Suprapubic skin (tissue), 4 donors: Measurements from ENCODE around the gene SLC25A13. TPM values are rescaled to one million over a fixed set of nuclear protein-coding genes. Genes with fewer than 3 reads are reported as not detected.
A peak's percentile ranks its signal among the peaks of the same experiment; 100 is the strongest.

Source experiments
- DNase-seq, 2 donors: peaks; one replicate each; pipeline ENCODE4 v3.0.0-alpha.2; 2019; ENCODE audit warnings: low spot score in 2 of 2
- H3K27ac ChIP-seq: fragments of 200-600 bp; sonication (generic); one replicate; pipeline ENCODE4 v1.5.1; 2019
- H3K27me3 ChIP-seq: fragments of 200-600 bp; sonication (generic); one replicate; pipeline ENCODE4 v1.5.1; 2019
- H3K36me3 ChIP-seq: fragments of 200-600 bp; sonication (generic); one replicate; pipeline ENCODE4 v1.5.1; 2019
- H3K4me1 ChIP-seq: fragments of 200-600 bp; sonication (generic); one replicate; pipeline ENCODE4 v1.5.1; 2019
- H3K4me3 ChIP-seq: fragments of 200-600 bp; sonication (generic); one replicate; pipeline ENCODE4 v1.5.1; 2019; ENCODE audit warnings: mild to moderate bottlenecking
- H3K9me3 ChIP-seq: fragments of 200-600 bp; sonication (generic); one replicate; pipeline ENCODE4 v1.5.1; 2019
- CTCF ChIP-seq, 2 donors: fragments of 200-600 bp in 1 of 2; fragments of 450-650 bp in 1 of 2; sonication (generic) in 1 of 2; IDR thresholded peaks; one replicate each; pipeline ENCODE4 v1.5.1; 2016 to 2019; ENCODE audit warnings: antibody characterized with exemption in 2 of 2, mild to moderate bottlenecking in 1 of 2, moderate library complexity in 1 of 2
- EP300 ChIP-seq: sonication (generic); formaldehyde crosslinking; IDR thresholded peaks from one replicate; pipeline ENCODE4 v1.6.1; 2017; ENCODE audit warnings: antibody characterized with exemption
- POLR2A ChIP-seq, 2 donors: fragments of 450-650 bp; IDR thresholded peaks; one replicate each; pipeline ENCODE4 v1.6.1; 2017; ENCODE audit warnings: antibody characterized with exemption in 2 of 2, mild to moderate bottlenecking in 2 of 2, moderate library complexity in 2 of 2
- POLR2AphosphoS5 ChIP-seq, 3 donors: sonication (generic); formaldehyde crosslinking; IDR thresholded peaks; one replicate each; pipeline ENCODE4 v1.6.1; 2017; ENCODE audit warnings: antibody characterized with exemption in 3 of 3
- WGBS: methylation state at CpG from one replicate; pipeline ENCODE4 v1.1.5; 2018; 5-methylcytosine and 5-hydroxymethylcytosine counted together
- total RNA-seq, 4 donors: library from RNA; depleted of rRNA; stranded (reverse); fragments of >200 nt; gene quantifications; one replicate each; pipeline ENCODE4 v1.1.0, GENCODE V29; 2016

The SLC25A13 gene
- total RNA-seq, 4 donors from 2014 or later = 35.6 to 55.8 (median 42.5) TPM

GRCh38 chr7:96188591-96188991 lies 133.3 kb downstream of the SLC25A13 start:
- H3K27me3 ChIP-seq = no peaks in the 10 kb centered on the region
- no peak overlapping the region for H3K27ac ChIP-seq
- 65% methylated on average over 8 of the region's 8 CpGs for WGBS
- H3K4me3 ChIP-seq = peak overlapping the region; percentile 18
- no peaks in the 10 kb centered on the region for H3K9me3 ChIP-seq
- DNase-seq = no peak
- TF ChIP-seq POLR2AphosphoS5 (IDR thresholded peaks at IDR 0.05) (no peak), POLR2A (IDR thresholded peaks at IDR 0.05) (no peak), EP300 (no peak), CTCF (IDR thresholded peaks at IDR 0.05) (no peak)
- H3K36me3 ChIP-seq = peaks cover 34% of the 10 kb centered on the region
- peaks cover 12% of the 10 kb centered on the region for H3K4me1 ChIP-seq

GRCh38 chr7:96188174-96188581 lies 133.7 kb downstream of the SLC25A13 start:
- Histone ChIP-seq H3K27me3 (no peaks in the 10 kb centered on the region), H3K27ac (no peak overlapping the region), H3K4me3 (peak overlapping the region; percentile 18), H3K4me1 (peaks cover 12% of the 10 kb centered on the region), H3K36me3 (peaks cover 34% of the 10 kb centered on the region), H3K9me3 (no peaks in the 10 kb centered on the region)
- TF ChIP-seq CTCF (IDR thresholded peaks at IDR 0.05) = no peak
- no peak for TF ChIP-seq POLR2AphosphoS5 (IDR thresholded peaks at IDR 0.05)
- no peak for TF ChIP-seq POLR2A (IDR thresholded peaks at IDR 0.05)
- no peak for TF ChIP-seq EP300
- no peak for DNase-seq
- WGBS = 42% methylated on average over 8 of the region's 8 CpGs

- Histone ChIP-seq H3K9me3 (no peaks in the 10 kb centered on the region), H3K27me3 (no peaks in the 10 kb centered on the region), H3K4me3 (no peak overlapping the region), H3K27ac (no peak overlapping the region), H3K36me3 (peaks cover 39% of the 10 kb centered on the region), H3K4me1 (peaks cover 12% of the 10 kb centered on the region)
- DNase-seq = no peak
- TF ChIP-seq CTCF (IDR thresholded peaks at IDR 0.05) (no peak), POLR2A (IDR thresholded peaks at IDR 0.05) (no peak), POLR2AphosphoS5 (IDR thresholded peaks at IDR 0.05) (no peak), EP300 (no peak)
- 57% methylated on average over 6 of the region's 6 CpGs for WGBS
Measured at GRCh38 chr7:96187735-96188134, 134.2 kb downstream of the SLC25A13 start.

GRCh38 chr7:96184783-96185182 lies 137.1 kb downstream of the SLC25A13 start:
- TF ChIP-seq EP300 (no peak), CTCF (IDR thresholded peaks at IDR 0.05) (no peak), POLR2A (IDR thresholded peaks at IDR 0.05) (no peak), POLR2AphosphoS5 (IDR thresholded peaks at IDR 0.05) (no peak)
- Histone ChIP-seq H3K4me3 (no peak overlapping the region), H3K4me1 (peaks cover 12% of the 10 kb centered on the region), H3K27me3 (no peaks in the 10 kb centered on the region), H3K27ac (no peak overlapping the region), H3K9me3 (no peaks in the 10 kb centered on the region), H3K36me3 (peaks cover 31% of the 10 kb centered on the region)
- WGBS = 51% methylated on average over 2 of the region's 2 CpGs
- DNase-seq = no peak

GRCh38 chr7:96183163-96183670 lies 138.7 kb downstream of the SLC25A13 start:
- H3K27ac ChIP-seq = no peak overlapping the region
- peaks cover 27% of the 10 kb centered on the region for H3K36me3 ChIP-seq
- TF ChIP-seq POLR2A (IDR thresholded peaks at IDR 0.05) = no peak
- TF ChIP-seq EP300 = no peak
- TF ChIP-seq POLR2AphosphoS5 (IDR thresholded peaks at IDR 0.05) = no peak
- no peak for TF ChIP-seq CTCF (IDR thresholded peaks at IDR 0.05)
- DNase-seq = no peak
- 89% methylated on average over 5 of the region's 5 CpGs for WGBS
- H3K27me3 ChIP-seq = no peaks in the 10 kb centered on the region
- no peaks in the 10 kb centered on the region for H3K9me3 ChIP-seq
- no peak overlapping the region for H3K4me3 ChIP-seq
- peaks cover 13% of the 10 kb centered on the region for H3K4me1 ChIP-seq
